Muscle layer of duodenum (tissue), 2 donors: ENCODE results near the gene DCXR.

Source experiments
- H3K27ac ChIP-seq: one replicate; pipeline ENCODE4 v1.7.0; 2013; ENCODE audit warnings: mild to moderate bottlenecking, low read length
- H3K27me3 ChIP-seq: one replicate; pipeline ENCODE4 v1.7.0; 2013; ENCODE audit warnings: low read depth, mild to moderate bottlenecking, control low read depth, low read length
- H3K36me3 ChIP-seq, 2 donors: one replicate each; pipeline ENCODE4 v1.7.0; 2013; ENCODE audit warnings: low read length in 2 of 2, control low read depth in 1 of 2, mild to moderate bottlenecking in 1 of 2; ENCODE audit not compliant: insufficient read depth in 2 of 2, control insufficient read depth in 1 of 2
- H3K4me1 ChIP-seq, 2 donors: one replicate each; pipeline ENCODE4 v1.7.0; 2013; ENCODE audit warnings: low read length in 2 of 2, mild to moderate bottlenecking in 2 of 2, control low read depth in 1 of 2, moderate library complexity in 1 of 2; ENCODE audit not compliant: insufficient read depth in 2 of 2, control insufficient read depth in 1 of 2
- H3K4me3 ChIP-seq, 2 donors: one replicate each; pipeline ENCODE4 v1.7.0; 2013; ENCODE audit warnings: low read length in 2 of 2, low read depth in 1 of 2, mild to moderate bottlenecking in 1 of 2
- H3K9me3 ChIP-seq, 2 donors: one replicate each; pipeline ENCODE4 v1.7.0; 2013; ENCODE audit warnings: low read length in 2 of 2, control low read depth in 1 of 2, mild to moderate bottlenecking in 1 of 2; ENCODE audit not compliant: control insufficient read depth in 1 of 2
- donor health status: healthy.

DCXR gene

GRCh38 chr17:82080789-82081464 is 43.4 kb upstream of the DCXR start:
- no peak overlapping the region for H3K4me3 ChIP-seq
- no peaks in the 10 kb centered on the region for H3K9me3 ChIP-seq
- no peaks in the 10 kb centered on the region for H3K27me3 ChIP-seq
- H3K27ac ChIP-seq, result no peak overlapping the region
- no peaks in the 10 kb centered on the region for H3K4me1 ChIP-seq
- H3K36me3 ChIP-seq, result peaks cover 0 to 70% of the 10 kb centered on the region in 2 donors

DNA sequence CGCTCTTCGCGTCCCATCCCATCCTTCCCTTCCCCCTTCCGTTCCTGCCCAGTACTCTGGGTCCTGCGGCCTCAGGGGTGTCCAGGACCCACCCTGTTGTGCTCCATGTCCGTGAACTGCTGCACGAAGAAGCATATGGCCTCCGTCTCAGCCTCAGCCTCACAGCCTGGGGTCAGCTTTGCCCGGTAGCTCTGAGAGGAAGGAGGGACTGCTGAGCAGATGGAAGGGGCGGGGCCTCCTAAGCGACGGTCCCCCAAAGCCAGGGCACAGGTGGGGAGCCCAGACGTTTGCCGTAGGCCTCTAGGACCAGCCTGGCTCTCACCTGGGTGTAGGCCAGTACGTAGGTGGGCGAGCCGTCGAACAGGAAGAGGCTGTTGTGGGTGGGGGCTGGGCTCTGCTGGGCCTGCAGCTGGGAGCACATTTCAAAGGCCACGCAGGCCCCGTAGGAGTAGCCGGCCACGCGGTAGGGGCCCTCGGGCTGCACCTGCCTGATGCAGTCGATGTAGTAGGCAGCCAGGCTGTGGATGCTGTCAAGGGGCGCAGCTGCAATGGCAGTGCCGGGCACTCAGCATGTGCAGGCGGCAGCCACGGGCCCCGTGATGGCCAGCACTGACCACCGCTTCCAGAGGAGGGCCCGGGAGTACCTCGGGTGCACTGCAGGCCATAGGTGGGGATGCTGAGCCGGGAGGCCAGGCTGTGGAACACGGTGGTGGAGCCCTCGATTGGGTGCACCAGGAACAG is 42.7 kb upstream of the DCXR start:
- H3K36me3 ChIP-seq, result peaks cover 0 to 63% of the 10 kb centered on the region in 2 donors
- H3K27ac ChIP-seq, result no peak overlapping the region
- H3K4me1 ChIP-seq, result no peaks in the 10 kb centered on the region
- H3K4me3 ChIP-seq, result no peak overlapping the region
- H3K27me3 ChIP-seq, result no peaks in the 10 kb centered on the region
- H3K9me3 ChIP-seq, result no peaks in the 10 kb centered on the region

- Histone ChIP-seq H3K4me1 (no peaks in the 10 kb centered on the region), H3K27me3 (no peaks in the 10 kb centered on the region), H3K27ac (no peak overlapping the region), H3K4me3 (no peak overlapping the region), H3K36me3 (peaks cover 0 to 52% of the 10 kb centered on the region in 2 donors), H3K9me3 (no peaks in the 10 kb centered on the region)
These were observed 41.6 kb upstream of the DCXR start for GRCh38 chr17:82079001-82079677.

DNA sequence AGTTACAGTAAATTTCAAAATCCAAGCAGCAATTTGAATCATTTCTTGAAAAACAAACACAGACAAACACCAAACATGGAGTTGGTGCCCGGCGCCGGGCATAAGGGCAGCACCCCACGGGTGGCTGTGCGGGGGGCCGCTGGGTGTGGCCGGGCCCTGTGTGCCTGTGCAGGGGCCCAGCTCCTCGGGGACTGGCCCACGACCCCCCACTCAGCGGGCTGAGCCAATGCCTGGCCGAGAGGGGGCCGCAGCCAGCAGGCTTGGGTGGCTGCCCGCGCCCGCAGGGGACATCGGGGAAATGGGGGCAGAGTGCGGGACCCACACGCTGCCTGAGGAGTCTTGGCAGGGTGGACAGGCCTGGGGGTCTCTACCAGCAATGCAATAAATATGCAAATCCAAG is 40.9 kb upstream of the DCXR start:
- H3K4me1 ChIP-seq, result no peaks in the 10 kb centered on the region
- peaks cover 0 to 45% of the 10 kb centered on the region in 2 donors for H3K36me3 ChIP-seq
- H3K27ac ChIP-seq, result no peak overlapping the region
- no peaks in the 10 kb centered on the region for H3K9me3 ChIP-seq
- H3K4me3 ChIP-seq, result no peak overlapping the region
- no peaks in the 10 kb centered on the region for H3K27me3 ChIP-seq

DNA sequence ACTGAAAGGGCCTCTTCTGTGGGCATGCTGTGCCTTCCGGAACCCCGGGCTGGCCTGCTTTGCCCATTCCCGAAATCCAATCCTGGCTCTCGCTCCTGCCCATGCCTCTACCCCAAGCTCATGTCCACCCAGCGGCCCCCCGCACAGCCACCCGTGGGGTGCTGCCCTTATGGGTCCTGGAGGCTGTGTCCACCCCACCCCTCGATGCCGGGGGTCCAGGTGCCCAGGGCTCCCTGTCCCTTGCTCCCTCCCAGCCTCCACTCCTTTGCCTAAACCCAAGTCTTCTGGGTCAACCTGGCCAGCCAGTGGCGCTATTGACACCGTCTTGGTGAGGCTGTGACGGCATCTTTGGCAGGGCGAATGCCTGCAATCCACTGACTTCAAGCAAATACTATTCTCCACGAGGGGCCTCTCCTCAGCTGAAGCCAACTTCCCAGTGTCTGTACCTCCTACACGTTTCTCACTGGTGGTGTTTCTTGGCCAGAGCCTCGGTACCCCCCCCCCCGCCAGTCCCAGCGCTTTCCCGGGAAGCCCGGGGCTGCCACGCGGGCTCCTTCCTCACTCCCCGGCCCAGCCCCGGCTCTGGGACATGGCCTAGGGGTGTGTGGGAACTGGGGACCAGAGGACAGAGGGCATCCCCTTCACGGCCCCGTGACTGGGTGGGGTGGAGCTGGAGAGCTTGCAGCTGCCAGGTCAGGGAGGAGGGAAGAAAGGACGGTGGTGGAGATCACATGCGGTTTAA is 40.3 kb upstream of the DCXR start:
- peaks cover 0 to 39% of the 10 kb centered on the region in 2 donors for H3K36me3 ChIP-seq
- H3K4me1 ChIP-seq, result no peaks in the 10 kb centered on the region
- H3K4me3 ChIP-seq, result no peak overlapping the region
- H3K9me3 ChIP-seq, result no peaks in the 10 kb centered on the region
- H3K27ac ChIP-seq, result no peak overlapping the region
- H3K27me3 ChIP-seq, result no peaks in the 10 kb centered on the region

DNA sequence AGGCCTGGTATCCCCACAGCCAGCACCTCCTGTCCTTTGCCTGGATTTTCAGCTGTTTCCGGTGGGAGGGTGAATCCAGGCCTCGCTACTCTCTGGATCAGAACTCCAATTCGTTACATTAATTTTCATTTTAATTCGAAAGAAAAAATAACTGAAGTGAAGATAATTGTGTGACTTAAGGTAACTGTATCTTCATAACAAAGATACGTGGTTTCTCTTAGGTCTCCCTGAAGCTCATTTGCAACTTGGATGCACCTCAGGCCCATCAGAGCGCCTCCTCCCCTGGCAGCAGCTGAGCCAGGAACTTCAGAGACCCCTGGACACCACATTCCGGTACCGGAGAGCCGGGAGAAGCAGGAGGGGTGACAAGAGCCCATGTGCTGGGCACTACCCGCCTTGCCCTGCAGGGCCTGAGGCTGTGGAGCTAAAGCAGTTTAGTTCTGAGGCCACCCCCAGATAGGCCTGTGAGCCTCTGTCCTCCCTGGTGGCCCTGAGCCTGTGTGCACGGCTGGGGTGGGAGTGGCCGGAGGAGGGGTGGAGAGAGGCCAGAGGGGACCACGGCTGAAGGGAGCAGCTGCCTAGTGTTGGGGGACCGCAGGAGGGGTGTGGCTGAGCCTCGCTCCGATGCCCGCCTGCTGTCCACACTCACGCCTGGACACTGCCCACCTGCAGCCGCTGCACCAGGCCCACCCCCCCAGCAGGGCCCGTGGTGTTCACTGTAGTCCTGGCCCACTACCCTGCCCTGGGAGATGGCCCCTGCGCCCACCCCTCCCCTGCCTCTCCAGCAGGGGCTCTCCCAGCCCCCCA is 39.5 kb upstream of the DCXR start:
- H3K36me3 ChIP-seq, result peaks cover 0 to 31% of the 10 kb centered on the region in 2 donors
- no peak overlapping the region for H3K4me3 ChIP-seq
- no peak overlapping the region for H3K27ac ChIP-seq
- no peaks in the 10 kb centered on the region for H3K27me3 ChIP-seq
- H3K4me1 ChIP-seq, result no peaks in the 10 kb centered on the region
- no peaks in the 10 kb centered on the region for H3K9me3 ChIP-seq

DNA sequence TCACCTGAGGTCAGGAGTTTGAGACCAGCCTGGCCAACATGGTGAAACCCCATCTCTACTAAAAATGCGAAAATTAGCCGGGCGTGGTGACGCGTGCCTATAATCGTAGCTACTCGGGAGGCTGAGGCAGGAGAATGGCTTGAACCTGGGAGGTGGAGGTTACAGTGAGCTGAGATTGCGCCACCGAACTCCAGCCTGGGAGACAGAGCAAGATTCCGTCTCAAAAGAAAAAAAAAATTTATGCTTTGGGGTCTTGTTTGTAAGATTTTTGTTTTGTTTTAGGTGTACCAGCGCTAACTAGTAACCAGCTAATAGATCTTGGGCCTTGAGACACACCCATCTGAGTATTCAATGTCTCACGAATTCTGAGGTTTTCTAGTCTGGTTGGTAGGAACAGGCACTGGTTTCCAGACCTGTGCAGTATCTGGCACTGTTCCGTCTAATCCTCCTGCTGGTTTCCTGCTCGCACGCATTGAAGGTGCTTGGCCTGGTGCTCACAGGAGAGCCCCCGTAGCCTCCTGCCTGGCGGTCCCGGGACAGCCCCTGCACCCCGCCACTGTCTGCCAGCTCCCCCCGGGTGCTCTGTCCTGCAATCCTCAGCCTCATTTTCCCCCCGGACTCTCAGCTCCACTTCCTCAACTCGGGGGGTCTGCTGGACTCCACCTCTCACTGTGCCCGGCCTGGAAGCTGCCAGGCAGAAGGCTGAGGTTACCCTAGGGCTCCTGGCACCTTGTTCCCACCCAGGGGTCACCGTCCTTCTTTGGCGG is 38.7 kb upstream of the DCXR start:
- peaks cover 0 to 24% of the 10 kb centered on the region in 2 donors for H3K36me3 ChIP-seq
- H3K9me3 ChIP-seq, result no peaks in the 10 kb centered on the region
- no peaks in the 10 kb centered on the region for H3K4me1 ChIP-seq
- no peak overlapping the region for H3K4me3 ChIP-seq
- no peaks in the 10 kb centered on the region for H3K27me3 ChIP-seq
- no peak overlapping the region for H3K27ac ChIP-seq

- no peak overlapping the region for H3K4me3 ChIP-seq
- H3K4me1 ChIP-seq, result no peaks in the 10 kb centered on the region
- no peaks in the 10 kb centered on the region for H3K9me3 ChIP-seq
- H3K27ac ChIP-seq, result no peak overlapping the region
- no peaks in the 10 kb centered on the region for H3K36me3 ChIP-seq
- H3K27me3 ChIP-seq, result no peaks in the 10 kb centered on the region
These were observed 35.9 kb upstream of the DCXR start for GRCh38 chr17:82073446-82073845.

- no peak overlapping the region for H3K4me3 ChIP-seq
- H3K27me3 ChIP-seq, result no peaks in the 10 kb centered on the region
- no peak overlapping the region for H3K27ac ChIP-seq
- no peaks in the 10 kb centered on the region for H3K4me1 ChIP-seq
- H3K9me3 ChIP-seq, result no peaks in the 10 kb centered on the region
- H3K36me3 ChIP-seq, result no peaks in the 10 kb centered on the region
These were observed 35.3 kb upstream of the DCXR start for GRCh38 chr17:82072827-82073226.

- H3K27ac ChIP-seq, result no peak overlapping the region
- no peaks in the 10 kb centered on the region for H3K36me3 ChIP-seq
- no peaks in the 10 kb centered on the region for H3K9me3 ChIP-seq
- H3K27me3 ChIP-seq, result no peaks in the 10 kb centered on the region
- peaks cover 0 to 5% of the 10 kb centered on the region in 2 donors for H3K4me1 ChIP-seq
- H3K4me3 ChIP-seq, result no peak overlapping the region
These were observed 33.1 kb upstream of the DCXR start for GRCh38 chr17:82070611-82071010.
